Effector memory CD4-positive, alpha-beta T cell (primary cell): ENCODE results near the gene HNRNPL.
"Not testable (repeated sequence)": the region's sequence is repeated elsewhere in the genome, so short reads cannot be mapped to it uniquely, and the experiment has no call there.

Source experiments
- DNase-seq, 3 donors: peaks; one replicate each; pipeline ENCODE4 v3.0.0-alpha.2; 2020
- H3K27ac ChIP-seq: 2 replicates; pipeline ENCODE4 v1.7.0; 2013; ENCODE audit warnings: mild to moderate bottlenecking, low read length, moderate library complexity; ENCODE audit not compliant: insufficient read depth, poor library complexity, severe bottlenecking
- H3K27me3 ChIP-seq: replicated peaks from 2 replicates; pipeline ENCODE4 v1.7.0; 2013; ENCODE audit warnings: mild to moderate bottlenecking, low read length; ENCODE audit not compliant: insufficient read depth, control insufficient read depth, poor library complexity, severe bottlenecking
- H3K36me3 ChIP-seq: 2 replicates; pipeline ENCODE4 v1.7.0; 2013; ENCODE audit warnings: mild to moderate bottlenecking, low read length, moderate library complexity; ENCODE audit not compliant: control insufficient read depth, insufficient read depth
- H3K4me1 ChIP-seq: 2 replicates; pipeline ENCODE4 v1.7.0; 2013; ENCODE audit warnings: low read length, mild to moderate bottlenecking; ENCODE audit not compliant: control insufficient read depth, insufficient read depth, poor library complexity, severe bottlenecking
- H3K4me3 ChIP-seq: 2 replicates; pipeline ENCODE4 v1.7.0; 2013; ENCODE audit warnings: low read length, low read depth, mild to moderate bottlenecking; ENCODE audit not compliant: insufficient read depth, poor library complexity, severe bottlenecking
- H3K9me3 ChIP-seq: 2 replicates; pipeline ENCODE4 v1.7.0; 2013; ENCODE audit warnings: mild to moderate bottlenecking, low read length, moderate library complexity; ENCODE audit not compliant: control insufficient read depth

The HNRNPL gene

GRCh38 chr19:38813932-38814331 is 35.9 kb downstream of the HNRNPL start:
- H3K36me3 ChIP-seq: peaks cover 29% of the 10 kb centered on the region
- H3K27ac ChIP-seq, H3K27me3 ChIP-seq, H3K4me1 ChIP-seq, DNase-seq, H3K9me3 ChIP-seq, H3K4me3 ChIP-seq: not testable (repeated sequence)

GRCh38 chr19:38813323-38813722 is 36.5 kb downstream of the HNRNPL start:
- peaks cover 29% of the 10 kb centered on the region for H3K36me3 ChIP-seq
- H3K4me3 ChIP-seq: no peak overlapping the region
- H3K27me3 ChIP-seq: no peaks in the 10 kb centered on the region
- DNase-seq: no peak
- no peaks in the 10 kb centered on the region for H3K4me1 ChIP-seq
- H3K27ac ChIP-seq: no peak overlapping the region
- H3K9me3 ChIP-seq: no peaks in the 10 kb centered on the region

- Histone ChIP-seq H3K36me3 (peaks cover 28% of the 10 kb centered on the region), H3K4me1 (no peaks in the 10 kb centered on the region), H3K9me3 (no peaks in the 10 kb centered on the region), H3K27me3 (no peaks in the 10 kb centered on the region), H3K4me3 (no peak within 1 kb of the TSS), H3K27ac (no peak within 1 kb of the TSS)
- no peak for DNase-seq
These were observed 36.9 kb downstream of the HNRNPL start, which contains the start of gene LGALS4 for GRCh38 chr19:38812841-38813320. Gene LGALS4, minus strand, starts transcription at chr19:38812945. Its CDS starts 59 bp downstream, at chr19:38812886.

- no peak overlapping the region for H3K27ac ChIP-seq
- no peaks in the 10 kb centered on the region for H3K27me3 ChIP-seq
- DNase-seq: no peak
- H3K4me3 ChIP-seq: no peak overlapping the region
- H3K9me3 ChIP-seq: no peaks in the 10 kb centered on the region
- H3K36me3 ChIP-seq: peaks cover 21% of the 10 kb centered on the region
- no peaks in the 10 kb centered on the region for H3K4me1 ChIP-seq
These were observed 37.6 kb downstream of the HNRNPL start for GRCh38 chr19:38812009-38812840.

GRCh38 chr19:38809592-38810252 is 40.1 kb downstream of the HNRNPL start:
- no peak overlapping the region for H3K4me3 ChIP-seq

GRCh38 chr19:38808741-38809140 is 41.0 kb downstream of the HNRNPL start:
- no peak for DNase-seq
- no peak overlapping the region for H3K4me3 ChIP-seq
- H3K4me1 ChIP-seq: peaks cover 3% of the 10 kb centered on the region

More at GRCh38 chr19:38809592-38810252, 40.1 kb downstream of the HNRNPL start:
- no peaks in the 10 kb centered on the region for H3K36me3 ChIP-seq
- H3K27ac ChIP-seq: no peak overlapping the region
- no peaks in the 10 kb centered on the region for H3K9me3 ChIP-seq
- no peaks in the 10 kb centered on the region for H3K27me3 ChIP-seq
- DNase-seq: no peak
- H3K4me1 ChIP-seq: peaks cover 3% of the 10 kb centered on the region

GRCh38 chr19:38807374-38808098 is 42.2 kb downstream of the HNRNPL start:
- H3K27me3 ChIP-seq, H3K36me3 ChIP-seq, H3K4me1 ChIP-seq, H3K4me3 ChIP-seq, H3K9me3 ChIP-seq, H3K27ac ChIP-seq, DNase-seq: not testable (repeated sequence)

More at GRCh38 chr19:38808741-38809140, 41.0 kb downstream of the HNRNPL start:
- Histone ChIP-seq H3K27me3 (no peaks in the 10 kb centered on the region), H3K27ac (no peak overlapping the region), H3K9me3 (no peaks in the 10 kb centered on the region), H3K36me3 (no peaks in the 10 kb centered on the region)

GRCh38 chr19:38806371-38806770 is 43.4 kb downstream of the HNRNPL start:
- H3K4me1 ChIP-seq: peaks cover 3% of the 10 kb centered on the region
- no peak for DNase-seq
- no peak overlapping the region for H3K4me3 ChIP-seq

GRCh38 chr19:38805180-38805579 is 44.6 kb downstream of the HNRNPL start:
- no peak for DNase-seq
- Histone ChIP-seq H3K4me1 (peaks cover 3% of the 10 kb centered on the region), H3K4me3 (no peak overlapping the region), H3K9me3 (no peaks in the 10 kb centered on the region), H3K27me3 (no peaks in the 10 kb centered on the region), H3K27ac (no peak overlapping the region), H3K36me3 (no peaks in the 10 kb centered on the region)

More at GRCh38 chr19:38806371-38806770, 43.4 kb downstream of the HNRNPL start:
- H3K9me3 ChIP-seq: no peaks in the 10 kb centered on the region
- no peaks in the 10 kb centered on the region for H3K27me3 ChIP-seq
- H3K27ac ChIP-seq: no peak overlapping the region
- no peaks in the 10 kb centered on the region for H3K36me3 ChIP-seq
